CD4-positive, alpha-beta T cell treated with Interleukin-4 for 4 hours (primary cell): Measurements from ENCODE around the gene HIPK2.
"Not testable (repeated sequence)": the region's sequence is repeated elsewhere in the genome, so short reads cannot be mapped to it uniquely, and the experiment has no call there.

Source experiments
- DNase-seq: peaks from one replicate; pipeline ENCODE4 v3.0.0-alpha.2; 2020

Gene HIPK2

GRCh38 chr7:139611556-139611955 lies 166.2 kb downstream of the HIPK2 start:
- not testable (repeated sequence) for DNase-seq

- DNase-seq, result no peak
Observed at GRCh38 chr7:139610595-139610994, 167.2 kb downstream of the HIPK2 start.

GRCh38 chr7:139603896-139604295 lies 173.9 kb downstream of the HIPK2 start:
- no peak for DNase-seq

GRCh38 chr7:139603282-139603681 lies 174.5 kb downstream of the HIPK2 start:
- DNase-seq, result no peak

- DNase-seq, result peak; percentile 32
Observed at GRCh38 chr7:139602143-139602722, 175.6 kb downstream of the HIPK2 start.

GRCh38 chr7:139601176-139601575 lies 176.6 kb downstream of the HIPK2 start:
- DNase-seq, result no peak

GRCh38 chr7:139600306-139600705 lies 177.5 kb downstream of the HIPK2 start:
- no peak for DNase-seq

GRCh38 chr7:139598642-139599041 lies 179.2 kb downstream of the HIPK2 start:
- DNase-seq, result no peak

GRCh38 chr7:139597028-139597427 lies 180.8 kb downstream of the HIPK2 start:
- DNase-seq, result no peak

GRCh38 chr7:139596626-139597025 lies 181.2 kb downstream of the HIPK2 start:
- DNase-seq, result no peak

GRCh38 chr7:139595806-139596205 lies 182.0 kb downstream of the HIPK2 start:
- DNase-seq, result no peak

- no peak for DNase-seq
Observed at GRCh38 chr7:139594911-139595476, 182.8 kb downstream of the HIPK2 start.

GRCh38 chr7:139594090-139594489 lies 183.7 kb downstream of the HIPK2 start:
- DNase-seq, result no peak

GRCh38 chr7:139592801-139593461 lies 184.9 kb downstream of the HIPK2 start:
- no peak for DNase-seq

GRCh38 chr7:139591550-139592195 lies 186.1 kb downstream of the HIPK2 start:
- no peak for DNase-seq

GRCh38 chr7:139589474-139589873 lies 188.3 kb downstream of the HIPK2 start:
- DNase-seq, result no peak

- no peak for DNase-seq
Observed at GRCh38 chr7:139588632-139589031, 189.2 kb downstream of the HIPK2 start.

GRCh38 chr7:139587535-139587934 lies 190.3 kb downstream of the HIPK2 start:
- DNase-seq, result no peak

GRCh38 chr7:139586286-139586685 lies 191.5 kb downstream of the HIPK2 start:
- DNase-seq, result no peak

GRCh38 chr7:139585042-139585441 lies 192.8 kb downstream of the HIPK2 start:
- no peak for DNase-seq

GRCh38 chr7:139583826-139584553 lies 193.8 kb downstream of the HIPK2 start:
- no peak for DNase-seq

GRCh38 chr7:139582671-139583155 lies 195.1 kb downstream of the HIPK2 start:
- DNase-seq, result no peak

GRCh38 chr7:139582130-139582650 lies 195.6 kb downstream of the HIPK2 start:
- no peak for DNase-seq
